GM12878 (cell line): Measurements from ENCODE around the gene SERINC1.
"Not testable (repeated sequence)": the region's sequence is repeated elsewhere in the genome, so short reads cannot be mapped to it uniquely, and the experiment has no call there.

Experiments
- BACH1 ChIP-seq: fragments of 450-650 bp; IDR thresholded peaks from 2 replicates; pipeline ENCODE4 v1.6.1; 2017; ENCODE audit warnings: mild to moderate bottlenecking, borderline replicate concordance
- BRCA1 ChIP-seq: IDR thresholded peaks from 2 replicates; pipeline ENCODE4 v1.6.1; 2011; ENCODE audit warnings: low read depth, low read length, improper control_type of control experiment
- CEBPB ChIP-seq, 2 experiments: fragments of 150-350 bp in 1 of 2; IDR thresholded peaks; 2 replicates each; pipeline ENCODE4 v1.6.1; 2012 to 2014; ENCODE audit warnings: low read depth in 2 of 2, low read length in 2 of 2, borderline replicate concordance in 1 of 2, inconsistent platforms in 1 of 2
- CHD4 ChIP-seq: fragments of 200-600 bp; sonication (generic); IDR thresholded peaks from 2 replicates; pipeline ENCODE4 v1.6.1; 2016; ENCODE audit warnings: mild to moderate bottlenecking
- CTCF ChIP-seq, 3 experiments: IDR thresholded peaks in 2 of 3; conservative IDR thresholded peaks in 1 of 3; 2 replicates each; pipeline ENCODE4 v1.5.1; 2011; ENCODE audit warnings: low read depth in 3 of 3, low read length in 3 of 3, mild to moderate bottlenecking in 3 of 3, control low read depth in 2 of 3, moderate library complexity in 2 of 3, inconsistent platforms in 1 of 3, mixed read lengths in 1 of 3; ENCODE audit not compliant: control insufficient read depth in 2 of 3, insufficient read depth in 1 of 3; ENCODE audit errors: extremely low read depth in 1 of 3
- EZH2 ChIP-seq: IDR thresholded peaks from 2 replicates; pipeline ENCODE4 v1.6.1; 2012; ENCODE audit warnings: low read depth, mild to moderate bottlenecking, control low read depth, inconsistent platforms, low read length, borderline replicate concordance; ENCODE audit not compliant: control insufficient read depth
- KLF5 ChIP-seq: fragments of 450-650 bp; IDR thresholded peaks from 2 replicates; pipeline ENCODE4 v1.6.1; 2014; ENCODE audit warnings: mild to moderate bottlenecking; ENCODE audit not compliant: partially characterized antibody
- NBN ChIP-seq: fragments of 450-650 bp; IDR thresholded peaks from 2 replicates; pipeline ENCODE4 v1.6.1; 2016
- POLR2AphosphoS5 ChIP-seq: IDR thresholded peaks from 2 replicates; pipeline ENCODE4 v1.6.1; 2011; ENCODE audit warnings: mild to moderate bottlenecking, low read length, inconsistent platforms
- USF2 ChIP-seq: IDR thresholded peaks from 2 replicates; pipeline ENCODE4 v1.6.1; 2011; ENCODE audit warnings: low read depth, low read length, improper control_type of control experiment, borderline replicate concordance

DNA sequence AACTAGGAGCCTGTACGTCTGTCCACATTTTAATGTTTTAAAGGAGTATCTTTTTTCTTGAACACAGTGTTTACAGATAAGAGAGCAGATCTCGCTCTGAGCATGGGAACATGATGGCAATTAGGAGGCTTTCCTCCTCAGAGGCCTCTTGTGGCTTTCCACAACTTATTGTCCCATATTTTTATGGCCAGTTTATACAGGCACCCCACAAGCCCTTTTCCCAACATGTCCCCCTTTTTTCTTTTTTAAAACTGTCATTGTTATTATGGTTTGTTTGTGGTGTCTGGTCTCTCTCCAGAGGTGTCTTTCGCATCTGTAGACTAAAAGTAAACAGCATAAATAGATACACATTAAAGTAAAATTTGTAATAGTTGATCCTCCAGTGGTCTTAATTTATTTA lies 33.6 kb upstream of the SERINC1 start:
- TF ChIP-seq POLR2AphosphoS5; EZH2; NBN; CEBPB (IDR thresholded peaks at IDR 0.05; ENCODE audit: borderline replicate concordance in 1 of 2, low read depth in 2 of 2, low read length in 2 of 2); CTCF (IDR thresholded peaks at IDR 0.05 in 2 of 3, conservative IDR thresholded peaks at IDR 0.05 in 1 of 3; ENCODE audit: control insufficient read depth in 2 of 3, extremely low read depth in 1 of 3, insufficient read depth in 1 of 3, low read depth in 3 of 3, low read length in 3 of 3); CHD4; BACH1; USF2; BRCA1; KLF5: not testable (repeated sequence)
